Measurements from ENCODE around the gene MALT1.
A peak's percentile ranks its signal among the peaks of the same experiment; 100 is the strongest.
"Not testable (repeated sequence)": the region's sequence is repeated elsewhere in the genome, so short reads cannot be mapped to it uniquely, and the experiment has no call there.

MALT1 gene

DNA sequence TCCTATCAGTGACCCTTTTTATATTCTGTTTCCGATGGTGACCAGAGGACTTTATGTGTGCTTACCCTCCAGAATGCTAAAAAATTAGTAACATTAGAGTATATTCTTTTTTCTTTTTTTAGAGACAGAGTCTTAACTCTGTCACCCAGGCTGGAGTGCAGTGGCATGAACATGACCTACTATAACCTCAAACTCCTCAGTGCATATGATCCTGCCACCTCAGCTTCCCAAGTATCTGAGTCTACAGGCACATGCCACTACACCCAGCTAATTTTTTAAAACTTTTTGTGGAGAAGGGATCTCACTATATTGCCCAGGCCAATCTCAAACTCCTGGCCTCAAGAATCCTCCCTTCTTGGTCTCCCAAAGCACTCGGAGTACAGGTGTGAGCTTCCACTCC, 74.6 kb downstream of the MALT1 start:
- DNase-seq: no peak

- DNase-seq: no peak
Measured at GRCh38 chr18:58748899-58749595, 77.8 kb downstream of the MALT1 start.

- no peak for DNase-seq
Measured at GRCh38 chr18:58753976-58754375, 82.7 kb downstream of the MALT1 start.

DNA sequence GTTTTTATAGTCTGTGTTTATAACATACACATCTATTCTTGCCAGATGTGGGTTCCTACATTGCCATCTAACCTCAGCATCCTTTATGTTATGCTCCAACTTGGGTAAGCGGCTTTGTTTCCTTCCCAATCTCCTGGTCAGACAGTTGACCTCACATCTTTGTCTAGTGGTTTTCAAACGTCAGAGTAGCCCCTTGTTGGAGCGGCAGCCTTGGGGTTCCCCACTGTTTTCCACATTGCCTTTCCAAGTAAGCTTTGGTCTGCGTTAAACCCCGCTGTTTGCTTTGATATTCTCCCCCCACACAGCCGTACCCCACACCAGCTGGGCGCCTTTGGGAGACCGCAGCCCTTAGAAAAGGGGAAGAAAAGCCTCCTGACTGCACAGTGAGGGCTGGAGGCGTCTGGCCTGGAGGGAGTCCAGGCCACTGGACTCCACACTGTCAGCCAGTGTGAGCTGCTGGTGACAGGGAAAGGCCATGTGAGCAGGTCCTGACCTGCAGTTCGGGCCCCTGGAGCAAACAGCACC, 83.3 kb downstream of the MALT1 start:
- DNase-seq: no peak

DNA sequence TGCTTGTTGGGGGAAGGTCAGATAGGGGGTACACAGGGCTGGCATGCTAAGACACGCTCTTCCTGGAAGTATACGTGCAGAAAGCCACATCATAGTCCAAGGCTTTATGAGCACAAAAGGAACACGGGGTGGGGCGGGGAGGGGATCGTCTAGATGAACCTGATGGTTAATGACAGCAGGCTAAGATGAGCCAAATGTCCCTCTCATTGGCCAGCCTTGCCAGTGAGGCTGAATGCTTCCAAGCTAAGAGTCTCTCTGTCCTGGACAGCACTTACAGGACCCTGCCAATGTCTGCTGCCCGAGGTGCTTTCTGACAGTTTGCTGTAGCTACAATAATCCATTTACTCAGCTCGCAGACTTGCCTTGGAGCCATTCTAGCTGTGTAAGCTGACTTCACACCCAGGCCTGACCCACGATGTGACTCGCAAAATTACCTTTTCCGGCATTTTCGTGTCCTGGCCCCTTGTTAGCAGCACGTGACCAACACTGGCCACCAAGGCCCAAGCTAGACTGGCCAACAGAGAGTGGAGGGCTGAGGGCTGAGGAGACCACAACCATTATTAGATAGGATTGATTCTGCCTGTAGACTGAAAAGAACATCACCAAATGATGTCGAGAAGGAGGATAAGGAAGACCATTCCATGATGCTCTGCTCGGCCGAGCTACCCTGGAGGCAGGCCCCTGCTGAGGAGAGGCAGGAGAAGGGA, 84.2 kb downstream of the MALT1 start:
- DNase-seq: no peak

GRCh38 chr18:58756148-58756547, 84.9 kb downstream of the MALT1 start:
- no peak for DNase-seq

- DNase-seq: no peak
Measured at GRCh38 chr18:58756596-58757240, 85.5 kb downstream of the MALT1 start.

GRCh38 chr18:58757351-58757750, 86.1 kb downstream of the MALT1 start:
- DNase-seq: not testable (repeated sequence)

DNA sequence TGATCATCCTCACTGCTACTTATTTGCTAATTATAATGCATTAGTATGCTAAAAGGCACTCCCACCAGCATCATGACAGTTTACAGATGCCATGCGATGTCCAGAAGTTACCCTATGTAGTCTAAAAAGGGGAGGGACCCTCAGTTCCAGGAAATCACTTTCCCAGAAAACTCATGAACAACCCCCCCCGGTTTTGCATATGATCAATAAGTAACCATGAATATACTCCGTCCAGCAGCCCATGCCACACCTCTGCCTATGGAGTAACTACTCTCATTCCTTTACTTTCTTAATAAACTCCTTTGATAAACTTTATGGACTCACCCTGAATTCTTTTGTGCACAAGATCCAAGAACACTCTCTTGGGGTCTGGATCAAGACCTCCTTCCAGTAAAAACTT, 86.8 kb downstream of the MALT1 start:
- no peak for DNase-seq

DNA sequence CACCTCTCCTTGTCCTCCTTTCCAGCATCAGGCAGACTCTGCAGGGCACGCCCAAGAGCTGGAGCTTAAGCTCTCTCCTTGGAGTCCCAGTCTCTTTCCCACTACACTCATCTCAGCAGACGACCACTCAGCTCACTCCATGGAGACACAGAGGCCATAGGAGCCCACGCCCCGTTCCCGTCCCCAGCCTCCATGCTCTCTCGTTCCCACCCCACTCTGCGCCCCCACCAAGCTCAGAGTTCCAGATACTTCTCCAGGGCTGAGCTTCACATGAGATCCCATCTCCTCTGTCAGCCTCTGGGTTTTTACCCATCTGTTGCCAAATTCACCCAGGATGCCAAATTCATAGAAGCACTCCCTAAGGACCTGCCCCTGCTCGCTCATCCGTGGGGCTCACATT, 87.3 kb downstream of the MALT1 start:
- no peak for DNase-seq

DNA sequence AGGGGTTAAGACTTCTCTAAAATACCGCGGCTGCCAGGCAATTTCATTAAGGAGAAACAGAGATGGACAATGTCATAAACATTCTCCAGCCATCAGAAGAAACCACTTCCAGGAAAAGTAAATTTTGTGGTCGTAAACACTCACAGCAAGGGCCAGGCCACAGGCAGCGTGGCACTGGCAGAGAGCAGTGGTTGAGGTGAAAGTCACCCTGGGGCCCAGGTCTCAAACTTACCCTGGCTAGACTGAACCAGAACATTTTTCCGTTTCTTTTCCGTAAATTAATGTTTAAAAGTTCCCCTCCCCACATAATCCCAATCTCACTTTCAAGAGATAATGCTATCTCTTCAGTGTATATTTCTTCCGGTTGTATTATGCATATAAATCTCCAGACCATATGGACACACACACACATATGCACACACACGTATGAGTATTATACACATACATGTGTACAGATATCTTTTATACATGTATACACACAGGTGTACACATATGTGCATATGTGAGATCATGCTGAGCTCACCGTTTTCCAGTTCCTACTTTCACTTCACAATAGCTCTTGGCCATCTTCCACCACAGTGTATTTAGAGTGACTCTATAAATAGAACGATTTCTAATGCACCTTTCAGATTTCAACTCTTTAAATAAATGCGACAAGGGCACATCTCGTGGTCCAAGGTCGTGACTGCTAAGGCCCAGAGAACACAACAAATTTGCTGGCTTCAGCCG, 90.1 kb downstream of the MALT1 start:
- DNase-seq: no peak

- DNase-seq: no peak
Measured at GRCh38 chr18:58761970-58762780, 90.9 kb downstream of the MALT1 start.

DNA sequence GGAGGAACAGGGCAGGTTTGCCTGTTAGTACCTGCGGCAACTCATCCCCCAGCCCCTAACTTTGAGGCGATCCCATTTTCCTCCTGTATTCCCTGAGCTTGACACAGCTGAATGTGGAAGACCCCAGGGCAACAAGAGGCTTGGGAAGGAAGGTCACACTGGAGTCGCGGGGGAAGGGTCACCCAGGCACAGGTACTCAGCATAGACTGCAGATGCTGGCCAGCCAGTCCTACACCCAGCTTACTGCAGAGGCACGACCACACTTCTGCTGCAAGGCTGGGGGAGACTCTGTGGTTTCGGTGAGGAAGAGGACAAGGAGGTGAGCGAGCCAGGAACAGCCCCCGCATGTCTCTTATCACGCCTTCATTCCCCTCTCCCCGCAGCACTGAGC, 91.5 kb downstream of the MALT1 start:
- no peak for DNase-seq

DNA sequence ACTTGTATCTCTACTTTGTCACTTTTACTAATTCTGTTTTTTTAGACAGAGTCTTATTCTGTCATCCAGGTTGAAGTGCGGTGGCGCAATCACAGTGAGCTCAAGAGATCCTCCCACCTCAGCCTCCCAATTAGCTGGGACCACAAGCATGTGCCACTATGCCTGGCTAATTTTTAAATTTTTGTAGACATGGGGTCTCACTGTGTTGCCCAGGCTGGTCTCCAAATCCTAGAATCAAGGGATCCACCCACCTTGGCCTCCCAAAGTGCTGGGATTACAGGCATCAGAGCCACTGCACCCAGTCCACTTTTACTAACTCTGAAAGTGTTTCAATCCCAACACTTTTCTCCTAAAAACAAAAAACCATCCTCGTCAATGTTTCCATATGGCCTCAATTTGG, 94.9 kb downstream of the MALT1 start:
- DNase-seq: no peak

DNA sequence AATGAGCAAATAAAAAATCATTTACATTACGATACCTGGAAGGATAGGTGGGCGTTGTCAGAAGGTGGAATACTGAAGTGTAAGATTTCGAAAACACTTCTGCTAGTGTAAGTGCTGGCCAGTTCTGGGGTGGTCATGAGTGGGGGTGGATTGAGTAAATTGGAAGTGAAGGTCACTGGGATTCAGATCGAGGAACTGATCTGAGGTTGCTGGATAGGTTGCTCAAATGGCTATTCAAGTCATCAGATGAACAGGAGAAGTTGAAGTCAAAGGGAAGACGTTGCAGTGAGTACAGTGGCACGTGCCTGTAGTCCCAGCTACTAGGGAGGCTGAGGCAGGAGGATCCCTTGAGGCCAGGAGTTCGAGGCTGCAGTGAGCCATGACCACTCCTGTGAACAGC, 95.7 kb downstream of the MALT1 start:
- no peak for DNase-seq

- peak; percentile 77 for DNase-seq
Measured at GRCh38 chr18:58768293-58768974, 97.2 kb downstream of the MALT1 start.

GRCh38 chr18:58769321-58769720, 98.1 kb downstream of the MALT1 start:
- DNase-seq: no peak

DNA sequence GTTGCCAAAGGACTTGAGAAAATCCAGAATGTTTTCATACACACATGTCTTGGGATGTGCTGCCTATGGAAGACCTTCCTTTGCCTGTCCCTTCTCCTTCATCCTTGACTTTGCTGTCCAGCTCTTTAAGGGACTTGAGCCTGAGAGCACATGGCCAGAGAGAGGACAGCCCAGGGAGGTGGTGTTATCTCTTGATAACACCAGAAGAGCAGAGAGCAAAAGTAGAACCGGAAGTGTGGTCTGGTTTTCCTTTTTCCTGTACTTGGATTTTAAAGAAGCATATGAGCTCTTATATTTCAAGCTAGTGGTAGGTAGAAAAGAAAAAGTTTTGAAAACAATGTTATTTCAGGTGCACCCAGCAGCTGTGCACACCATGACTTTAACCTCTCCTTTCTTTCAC, 99.3 kb downstream of the MALT1 start:
- no peak for DNase-seq

DNA sequence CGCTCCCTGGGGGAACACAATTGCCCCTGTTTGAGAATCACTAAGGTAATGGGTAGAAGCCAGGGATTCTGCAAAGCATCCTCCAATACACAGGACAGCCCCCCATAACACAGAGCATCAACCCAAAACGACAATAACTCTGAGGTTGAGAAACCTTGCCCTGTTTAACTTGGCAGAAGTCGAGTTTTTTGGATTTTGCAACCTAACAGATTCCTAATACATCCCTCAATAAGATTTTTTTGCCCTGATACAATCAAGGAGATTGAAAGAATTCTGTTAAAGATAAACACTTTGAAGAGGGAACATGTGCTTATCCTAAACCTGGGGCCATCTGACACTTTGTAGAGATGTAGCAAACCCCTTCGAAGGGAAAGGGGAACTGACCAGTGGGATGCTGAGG, 100.9 kb downstream of the MALT1 start:
- no peak for DNase-seq

DNA sequence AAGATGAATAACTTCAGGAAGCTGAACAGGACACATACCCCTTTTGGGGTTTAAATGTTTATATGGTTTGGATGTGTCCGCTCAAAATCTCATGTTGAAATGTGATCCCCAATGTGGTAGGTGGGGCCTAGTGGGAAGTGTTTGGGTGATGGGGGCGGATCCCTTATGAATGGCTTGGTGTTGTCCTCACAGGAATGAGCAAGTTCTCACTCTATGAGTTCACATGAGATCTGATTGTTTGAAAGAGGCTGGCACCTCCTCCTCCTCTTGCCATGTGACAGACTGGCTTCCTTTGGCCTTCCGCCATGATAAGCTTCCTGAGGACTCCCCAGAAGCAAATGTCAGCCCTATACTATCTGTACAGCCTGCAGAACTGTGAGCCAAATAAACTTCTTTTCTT, 104.8 kb downstream of the MALT1 start:
- DNase-seq: no peak

DNA sequence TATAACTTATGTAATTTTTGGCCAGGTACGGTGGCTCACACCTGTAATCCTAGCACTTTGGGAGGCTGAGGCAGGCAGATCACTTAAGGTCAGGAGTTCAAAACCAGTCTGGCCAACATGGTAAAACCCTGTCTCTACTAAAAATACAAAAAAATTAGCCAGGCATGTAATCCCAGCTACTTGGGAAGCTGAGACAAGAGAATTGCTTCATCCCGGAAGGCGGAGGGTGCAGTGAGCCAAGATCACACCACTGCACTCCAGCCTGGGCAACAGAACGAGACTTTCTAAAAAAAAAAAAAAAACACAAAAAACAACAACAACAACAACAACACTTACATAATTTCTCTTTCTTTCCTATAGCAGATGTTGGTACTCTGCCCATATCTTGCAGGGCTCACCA, 105.3 kb downstream of the MALT1 start:
- not testable (repeated sequence) for DNase-seq

DNA sequence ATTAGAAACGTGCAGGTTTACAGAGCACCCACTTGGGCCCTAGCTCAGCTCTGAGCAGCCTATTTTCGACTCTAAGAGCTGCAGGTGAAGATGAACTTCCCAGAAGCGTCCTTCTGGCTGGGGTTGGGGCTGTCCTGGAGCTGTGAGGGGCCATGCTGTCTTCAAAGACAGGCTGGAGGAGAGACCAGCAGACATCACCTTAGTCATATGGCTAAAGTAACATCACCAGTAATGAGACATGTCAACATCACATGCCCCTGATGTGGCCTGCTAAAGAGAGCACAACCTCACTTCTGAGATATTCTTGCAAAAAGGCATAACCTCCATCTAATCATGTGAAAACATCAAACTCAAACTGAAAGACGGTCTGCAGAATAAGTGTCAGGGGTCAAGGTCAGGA, 106.2 kb downstream of the MALT1 start:
- no peak for DNase-seq
